ENCODE measurements around the gene POU2AF2. TPM values are rescaled to one million over a fixed set of nuclear protein-coding genes. Genes with fewer than 3 reads are reported as not detected.

POU2AF2 gene
- total RNA-seq, 1 experiment from 2014 or later: not detected

GRCh38 chr11:111258046-111258445 is 12.5 kb downstream of the POU2AF2 start:
- POLR2A ChIA-PET (ENCODE audit: unreplicated experiment): no interaction called here
- no TSS peak for BruUV-seq (replicated peaks)
- CTCF ChIA-PET: no interaction called here

DNA sequence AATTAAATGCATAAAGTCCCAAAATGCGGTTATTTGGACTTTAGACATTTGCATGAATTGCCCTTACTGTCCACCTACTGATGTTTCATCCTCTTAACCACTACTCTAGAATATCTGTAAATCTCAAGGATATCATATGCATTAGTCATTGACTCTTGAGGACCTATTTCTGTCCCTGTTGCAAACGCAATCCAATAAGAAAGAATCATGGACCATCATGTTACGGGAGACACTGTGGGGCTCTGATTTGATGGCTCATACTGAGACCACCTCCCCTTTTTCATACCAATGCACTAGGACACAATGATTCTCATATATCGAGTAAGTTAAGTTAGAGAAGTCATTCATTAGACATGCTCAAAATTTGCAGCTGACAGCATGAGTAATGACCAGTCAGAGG is 14.4 kb downstream of the POU2AF2 start:
- ChIA-PET POLR2A (ENCODE audit: unreplicated experiment) (no interaction called here), CTCF (no interaction called here)
- H3K36me3 ChIP-seq (ENCODE audit: low read depth): no peaks in the 10 kb centered on the region
- H3K79me2 ChIP-seq (ENCODE audit: low read depth): no peaks in the 10 kb centered on the region
- BruUV-seq (replicated peaks): no TSS peak
- H2AFZ ChIP-seq: no peak overlapping the region
- no peak overlapping the region for H3K27ac ChIP-seq
- DNase-seq: no peak
- H3K9me3 ChIP-seq (ENCODE audit: insufficient read depth, low read depth): no peaks in the 10 kb centered on the region
- no peak overlapping the region for H3K4me3 ChIP-seq
- no peak overlapping the region for H3K4me2 ChIP-seq
- TF ChIP-seq EZH2 (IDR thresholded peaks at IDR 0.05; ENCODE audit: low read depth) (no peak), CTCF (conservative IDR thresholded peaks at IDR 0.05) (no peak)
- no peaks in the 10 kb centered on the region for H4K20me1 ChIP-seq (ENCODE audit: insufficient read depth)
- H3K27me3 ChIP-seq (ENCODE audit: insufficient read depth, low read depth): no peaks in the 10 kb centered on the region
- intact Hi-C loops (cut with micrococcal nuclease; ENCODE audit: unreplicated experiment): no loop called here
- H3K4me1 ChIP-seq (replicated peaks; ENCODE audit: insufficient read depth): no peaks in the 10 kb centered on the region
- no peaks in the 10 kb centered on the region for H3F3A ChIP-seq (ENCODE audit: insufficient read depth, low read depth)
- peaks cover 3% of the 10 kb centered on the region for H3K9me2 ChIP-seq (ENCODE audit: insufficient read depth)

More at GRCh38 chr11:111258046-111258445, 12.5 kb downstream of the POU2AF2 start:
- intact Hi-C loops (cut with micrococcal nuclease; ENCODE audit: unreplicated experiment): no loop called here
- Histone ChIP-seq H3K4me2 (no peak overlapping the region), H3K27me3 (ENCODE audit: insufficient read depth, low read depth) (no peaks in the 10 kb centered on the region), H3K27ac (no peak overlapping the region), H3F3A (ENCODE audit: insufficient read depth, low read depth) (no peaks in the 10 kb centered on the region), H3K36me3 (ENCODE audit: low read depth) (no peaks in the 10 kb centered on the region), H2AFZ (no peak overlapping the region), H3K9me2 (ENCODE audit: insufficient read depth) (peaks cover 3% of the 10 kb centered on the region), H3K9me3 (ENCODE audit: insufficient read depth, low read depth) (no peaks in the 10 kb centered on the region), H4K20me1 (ENCODE audit: insufficient read depth) (no peaks in the 10 kb centered on the region), H3K4me1 (replicated peaks; ENCODE audit: insufficient read depth) (no peaks in the 10 kb centered on the region), H3K4me3 (no peak overlapping the region), H3K79me2 (ENCODE audit: low read depth) (no peaks in the 10 kb centered on the region)
- DNase-seq: no peak
- TF ChIP-seq CTCF (conservative IDR thresholded peaks at IDR 0.05): no peak
- TF ChIP-seq EZH2 (IDR thresholded peaks at IDR 0.05; ENCODE audit: low read depth): no peak

GRCh38 chr11:111260811-111261210 is 15.3 kb downstream of the POU2AF2 start:
- Histone ChIP-seq H3K36me3 (ENCODE audit: low read depth) (no peaks in the 10 kb centered on the region), H2AFZ (no peak overlapping the region), H3K9me3 (ENCODE audit: insufficient read depth, low read depth) (no peaks in the 10 kb centered on the region), H3K27ac (no peak overlapping the region), H3K27me3 (ENCODE audit: insufficient read depth, low read depth) (no peaks in the 10 kb centered on the region), H4K20me1 (ENCODE audit: insufficient read depth) (no peaks in the 10 kb centered on the region), H3K4me1 (replicated peaks; ENCODE audit: insufficient read depth) (no peaks in the 10 kb centered on the region), H3K9me2 (ENCODE audit: insufficient read depth) (no peaks in the 10 kb centered on the region; the same call in 1 of the 2 replicates), H3K4me2 (no peak overlapping the region), H3F3A (ENCODE audit: insufficient read depth, low read depth) (no peaks in the 10 kb centered on the region), H3K79me2 (ENCODE audit: low read depth) (no peaks in the 10 kb centered on the region), H3K4me3 (no peak overlapping the region)
- DNase-seq: no peak
- CTCF ChIA-PET: no interaction called here
- TF ChIP-seq EZH2 (IDR thresholded peaks at IDR 0.05; ENCODE audit: low read depth): no peak
- TF ChIP-seq CTCF (conservative IDR thresholded peaks at IDR 0.05): no peak
- intact Hi-C loops (cut with micrococcal nuclease; ENCODE audit: unreplicated experiment): no loop called here
- BruUV-seq (replicated peaks): no TSS peak
- POLR2A ChIA-PET (ENCODE audit: unreplicated experiment): no interaction called here
